ENCODE results near the gene POLD3. TPM values are rescaled to one million over a fixed set of nuclear protein-coding genes. Genes with fewer than 3 reads are reported as not detected.

POLD3 gene
- total RNA-seq, 2 experiments from 2014 or later: 4.6 to 5.2 TPM

GRCh38 chr11:74642912-74643311 is 50.5 kb downstream of the POLD3 start:
- ChIA-PET CTCF (no interaction called here), POLR2A (no interaction called here)
- Histone ChIP-seq H3K4me3 (ENCODE audit: low read length) (no peak overlapping the region), H3K27ac (ENCODE audit: low read depth in 1 of 2, low read length in 2 of 2) (no peak overlapping the region), H3K36me3 (ENCODE audit: insufficient read depth, low read length) (peaks cover 33% of the 10 kb centered on the region), H3K4me1 (ENCODE audit: insufficient read depth, low read length) (no peaks in the 10 kb centered on the region), H3K27me3 (ENCODE audit: control insufficient read depth in 1 of 2, insufficient read depth in 2 of 2, low read length in 2 of 2) (no peaks in the 10 kb centered on the region), H3K9me3 (ENCODE audit: control insufficient read depth in 1 of 2, insufficient read depth in 1 of 2, low read length in 2 of 2) (no peaks in the 10 kb centered on the region)
- Mint-ChIP-seq H3K27me3 (no peaks in the 10 kb centered on the region), H3K36me3 (ENCODE audit: low read depth) (peaks cover 74% of the 10 kb centered on the region), H3K4me3 (no peak overlapping the region), H3K27ac (no peak overlapping the region), H3K9me3 (no peaks in the 10 kb centered on the region), H3K4me1 (ENCODE audit: low read depth) (no peaks in the 10 kb centered on the region)
- intact Hi-C loops (cut with DNase I, micrococcal nuclease): no loop called here
- DNase-seq (no peak), ATAC-seq (ENCODE audit: poor library complexity) (no peak)
- TF ChIP-seq CTCF (IDR thresholded peaks at IDR 0.05): no peak

GRCh38 chr11:74644081-74644480 is 51.7 kb downstream of the POLD3 start:
- Histone ChIP-seq H3K27me3 (ENCODE audit: control insufficient read depth in 1 of 2, insufficient read depth in 2 of 2, low read length in 2 of 2) (no peaks in the 10 kb centered on the region), H3K27ac (ENCODE audit: low read depth in 1 of 2, low read length in 2 of 2) (no peak overlapping the region), H3K9me3 (ENCODE audit: control insufficient read depth in 1 of 2, insufficient read depth in 1 of 2, low read length in 2 of 2) (no peaks in the 10 kb centered on the region), H3K36me3 (ENCODE audit: insufficient read depth, low read length) (peaks cover 24% of the 10 kb centered on the region), H3K4me1 (ENCODE audit: insufficient read depth, low read length) (no peaks in the 10 kb centered on the region), H3K4me3 (ENCODE audit: low read length) (no peak overlapping the region)
- ChIA-PET CTCF (no interaction called here), POLR2A (no interaction called here)
- no peak for TF ChIP-seq CTCF (IDR thresholded peaks at IDR 0.05)
- ATAC-seq (ENCODE audit: poor library complexity): no peak
- Mint-ChIP-seq H3K9me3 (no peaks in the 10 kb centered on the region), H3K4me3 (no peak overlapping the region), H3K27ac (no peak overlapping the region), H3K27me3 (no peaks in the 10 kb centered on the region), H3K4me1 (ENCODE audit: low read depth) (no peaks in the 10 kb centered on the region), H3K36me3 (ENCODE audit: low read depth) (peaks cover 62% of the 10 kb centered on the region)
- DNase-seq: no peak
- intact Hi-C loops (cut with DNase I, micrococcal nuclease): no loop called here

GRCh38 chr11:74646215-74646614 is 53.8 kb downstream of the POLD3 start:
- no peaks in the 10 kb centered on the region for H3K27me3 ChIP-seq (ENCODE audit: control insufficient read depth in 1 of 2, insufficient read depth in 2 of 2, low read length in 2 of 2)
- ChIA-PET POLR2A (no interaction called here), CTCF (no interaction called here)
- H3K36me3 ChIP-seq (ENCODE audit: insufficient read depth, low read length): peaks cover 9% of the 10 kb centered on the region
- H3K4me3 ChIP-seq (ENCODE audit: low read length): no peak overlapping the region
- H3K9me3 ChIP-seq (ENCODE audit: control insufficient read depth in 1 of 2, insufficient read depth in 1 of 2, low read length in 2 of 2): no peaks in the 10 kb centered on the region
- ATAC-seq (ENCODE audit: poor library complexity): no peak
- H3K27ac ChIP-seq (ENCODE audit: low read depth in 1 of 2, low read length in 2 of 2): no peak overlapping the region
- Mint-ChIP-seq H3K4me1 (ENCODE audit: low read depth) (no peaks in the 10 kb centered on the region), H3K36me3 (ENCODE audit: low read depth) (peaks cover 42% of the 10 kb centered on the region), H3K4me3 (no peak overlapping the region), H3K27me3 (no peaks in the 10 kb centered on the region), H3K27ac (no peak overlapping the region), H3K9me3 (no peaks in the 10 kb centered on the region)
- no peaks in the 10 kb centered on the region for H3K4me1 ChIP-seq (ENCODE audit: insufficient read depth, low read length)
- DNase-seq: no peak
- intact Hi-C loops (cut with DNase I, micrococcal nuclease): no loop called here
- TF ChIP-seq CTCF (IDR thresholded peaks at IDR 0.05): no peak
